Skin epidermis (tissue), 12 donors: Measurements from ENCODE around the gene ABCC4.
A peak's percentile ranks its signal among the peaks of the same experiment; 100 is the strongest.

Experiments used
- H3K27ac ChIP-seq, 21 experiments: fragments of 200-600 bp; sonication (generic) in 11 of 21; one replicate each; pipeline ENCODE4 v1.5.0; 2020; ENCODE audit warnings: mild to moderate bottlenecking in 3 of 21, inconsistent platforms in 2 of 21, moderate library complexity in 2 of 21
- H3K4me3 ChIP-seq, 7 experiments: fragments of 200-600 bp; sonication (generic) in 2 of 7; one replicate each; pipeline ENCODE4 v1.5.0; 2020; ENCODE audit warnings: inconsistent platforms in 2 of 7, mild to moderate bottlenecking in 2 of 7, moderate library complexity in 1 of 7

ABCC4 gene

GRCh38 chr13:95087746-95088305 is 213.4 kb downstream of the ABCC4 start:
- H3K4me3 ChIP-seq = no peak overlapping the region
- no peak overlapping the region for H3K27ac ChIP-seq

GRCh38 chr13:95086761-95087160 is 214.5 kb downstream of the ABCC4 start:
- Histone ChIP-seq H3K27ac (no peak overlapping the region), H3K4me3 (no peak overlapping the region)

GRCh38 chr13:95083758-95084157 is 217.5 kb downstream of the ABCC4 start:
- Histone ChIP-seq H3K4me3 (no peak overlapping the region), H3K27ac (no peak overlapping the region)

DNA sequence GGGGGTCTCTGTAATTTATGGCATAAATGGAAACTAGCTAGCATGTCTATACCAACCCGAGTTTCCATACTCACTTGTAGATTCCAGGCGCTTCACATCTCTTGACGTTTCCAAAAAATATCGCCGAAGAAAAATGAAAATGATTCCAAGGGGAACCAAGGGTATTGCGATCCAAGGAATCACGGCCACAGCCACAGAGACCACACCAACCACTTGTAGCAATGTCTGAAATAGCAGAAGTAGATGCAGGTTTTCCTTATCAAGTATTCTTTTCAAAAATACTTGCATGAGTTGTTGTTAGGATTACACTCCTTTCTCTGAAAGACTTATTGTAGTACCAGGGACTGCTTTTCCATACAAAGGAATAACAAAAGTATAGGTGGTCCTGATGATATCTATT is 218.2 kb downstream of the ABCC4 start:
- Histone ChIP-seq H3K27ac (no peak overlapping the region), H3K4me3 (no peak overlapping the region)

DNA sequence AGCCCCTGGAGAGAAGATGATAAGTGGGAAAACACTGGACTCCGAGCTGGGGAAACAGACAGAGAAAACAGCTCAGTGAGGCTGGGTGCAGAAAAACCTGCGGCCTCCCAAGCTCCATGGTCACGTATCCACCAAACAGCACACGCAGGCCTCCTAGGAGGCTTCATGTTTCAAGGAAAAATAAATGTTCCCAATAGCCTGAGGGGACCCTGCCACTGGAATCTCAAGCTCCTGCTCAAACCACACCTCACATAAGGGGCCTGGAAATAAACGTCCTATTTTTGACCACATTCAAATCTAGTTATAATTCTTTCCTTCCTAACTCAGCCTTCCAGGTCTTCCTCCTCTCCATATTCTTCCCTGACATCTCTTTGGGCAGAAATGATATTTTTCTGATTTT is 225.7 kb downstream of the ABCC4 start:
- Histone ChIP-seq H3K27ac (no peak overlapping the region), H3K4me3 (no peak overlapping the region)

- H3K27ac ChIP-seq = no peak overlapping the region
- H3K4me3 ChIP-seq = no peak overlapping the region
These were observed 226.4 kb downstream of the ABCC4 start for GRCh38 chr13:95074820-95075219.

GRCh38 chr13:95073747-95074311 is 227.4 kb downstream of the ABCC4 start:
- Histone ChIP-seq H3K4me3 (no peak overlapping the region), H3K27ac (no peak overlapping the region)

- no peak overlapping the region for H3K4me3 ChIP-seq
- H3K27ac ChIP-seq = no peak overlapping the region
These were observed 233.9 kb downstream of the ABCC4 start for GRCh38 chr13:95067303-95067702.

- Histone ChIP-seq H3K27ac (peak overlapping the region in 1 of 21 experiments; percentile 52), H3K4me3 (no peak overlapping the region)
These were observed 241.2 kb downstream of the ABCC4 start for GRCh38 chr13:95060014-95060519.

- H3K4me3 ChIP-seq = no peak overlapping the region
- peak overlapping the region in 1 of 21 experiments; percentile 52 for H3K27ac ChIP-seq
These were observed 241.9 kb downstream of the ABCC4 start for GRCh38 chr13:95059306-95059705.

GRCh38 chr13:95058680-95059079 is 242.6 kb downstream of the ABCC4 start:
- Histone ChIP-seq H3K4me3 (no peak overlapping the region), H3K27ac (no peak overlapping the region)

DNA sequence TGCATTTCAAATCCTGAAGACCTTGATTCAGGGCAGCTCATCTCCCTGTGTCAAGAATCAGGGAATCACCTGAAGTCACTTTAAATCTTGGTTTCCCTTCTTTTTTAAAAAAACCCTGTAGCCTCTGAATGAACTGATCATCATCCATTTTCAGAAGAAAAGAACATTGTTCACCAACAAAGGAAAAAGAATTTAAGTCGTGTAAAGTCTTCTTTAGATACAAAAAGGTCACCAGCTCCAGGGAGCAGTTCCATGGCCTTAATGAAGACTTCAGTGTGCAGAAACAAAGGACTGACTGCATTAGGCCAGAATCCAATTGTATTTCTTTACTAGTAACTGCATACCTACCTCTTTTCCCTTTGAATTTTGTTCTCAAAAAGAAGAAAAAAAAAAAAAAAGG is 245.0 kb downstream of the ABCC4 start:
- H3K27ac ChIP-seq = no peak overlapping the region
- no peak overlapping the region for H3K4me3 ChIP-seq

DNA sequence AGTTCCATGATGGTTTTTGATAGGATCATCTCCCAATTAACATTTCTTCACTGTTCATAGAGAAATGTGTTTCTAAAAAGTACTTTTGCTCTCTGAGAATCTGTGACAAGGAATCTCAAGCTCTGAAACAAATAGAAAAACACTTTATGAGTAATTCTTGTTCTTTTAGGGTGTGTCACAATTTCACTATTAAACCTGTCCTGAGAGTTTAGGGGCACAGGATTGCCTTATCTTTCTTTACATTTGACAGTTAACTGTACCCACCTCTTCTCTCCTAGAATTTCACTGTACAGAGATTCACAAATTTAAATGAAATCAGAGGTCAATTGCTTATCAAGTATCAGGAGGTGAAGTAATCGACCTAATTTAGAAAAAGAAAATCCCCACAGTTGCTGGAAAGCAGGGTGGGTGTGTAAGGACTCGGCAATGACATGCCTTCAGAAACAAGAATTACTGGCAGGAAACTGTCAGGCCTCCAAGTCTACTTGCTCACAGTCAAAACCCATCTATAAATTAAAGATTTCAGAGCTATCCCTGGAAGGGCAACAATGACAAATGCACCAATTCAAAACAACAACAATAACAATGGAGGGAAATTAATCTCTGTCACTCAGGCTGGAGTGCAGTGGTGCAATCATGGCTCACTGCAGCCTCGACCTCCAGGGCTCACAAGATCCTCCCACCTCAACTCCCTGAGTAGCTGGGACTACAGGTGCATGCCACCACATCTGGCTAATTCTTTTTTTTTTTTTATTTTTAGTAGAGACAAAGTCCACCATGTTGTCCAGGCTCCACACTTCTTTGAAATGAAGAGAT is 250.2 kb downstream of the ABCC4 start:
- Histone ChIP-seq H3K4me3 (no peak overlapping the region), H3K27ac (no peak overlapping the region)

DNA sequence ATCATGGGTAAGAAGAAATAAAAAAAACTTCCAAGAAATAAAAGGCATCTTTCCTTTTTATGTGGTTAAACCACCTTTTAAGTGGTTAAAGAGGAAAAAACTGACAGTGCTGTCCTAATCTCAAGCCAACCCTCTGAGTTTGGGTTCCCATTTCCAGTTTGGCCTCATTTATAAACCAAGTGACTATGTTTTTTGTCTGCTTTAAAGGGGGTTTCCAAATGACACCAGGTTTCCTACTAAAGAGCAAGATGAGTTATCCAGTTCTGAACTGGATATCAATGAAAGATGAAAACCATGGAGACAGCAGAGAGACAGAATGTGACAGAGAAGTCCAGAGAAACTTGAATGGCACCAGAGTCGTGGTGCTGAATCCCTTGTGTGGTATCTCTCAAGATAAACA is 251.5 kb downstream of the ABCC4 start:
- Histone ChIP-seq H3K27ac (no peak overlapping the region), H3K4me3 (no peak overlapping the region)

DNA sequence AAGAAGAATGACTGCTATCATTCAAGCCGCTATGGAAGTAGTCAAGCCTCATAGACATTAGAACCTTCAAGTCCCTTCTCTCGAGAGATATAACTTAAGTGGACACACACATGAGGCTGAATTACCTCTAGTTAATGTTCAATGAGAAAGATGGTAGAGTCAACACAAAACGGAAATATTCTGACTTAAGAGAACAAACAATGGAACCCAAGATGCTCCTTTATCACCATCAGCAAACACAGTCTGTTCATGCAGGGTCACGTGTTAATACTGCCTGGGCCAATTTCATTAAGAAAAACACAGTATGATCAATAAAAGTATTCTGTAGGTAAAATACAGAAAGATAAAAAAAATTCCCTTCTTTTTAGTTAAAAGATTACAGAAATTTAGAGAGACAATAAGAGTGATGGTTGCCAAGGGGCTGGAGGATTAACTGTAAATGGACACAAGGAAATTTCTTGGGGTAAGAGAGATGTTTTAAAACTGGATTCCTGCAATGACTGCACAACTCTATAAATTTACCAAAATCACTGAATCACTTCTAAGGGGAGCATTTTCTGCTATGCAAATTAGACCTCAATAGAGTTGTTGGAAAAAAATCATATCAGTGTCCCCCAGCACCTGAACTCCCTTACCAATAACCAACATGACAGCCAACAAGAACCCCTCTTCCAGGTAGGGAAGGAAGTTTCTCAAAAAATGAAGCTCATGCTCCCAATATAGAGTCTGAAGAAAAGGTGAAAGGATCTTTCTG is 256.6 kb downstream of the ABCC4 start:
- Histone ChIP-seq H3K27ac (no peak overlapping the region), H3K4me3 (no peak overlapping the region)

DNA sequence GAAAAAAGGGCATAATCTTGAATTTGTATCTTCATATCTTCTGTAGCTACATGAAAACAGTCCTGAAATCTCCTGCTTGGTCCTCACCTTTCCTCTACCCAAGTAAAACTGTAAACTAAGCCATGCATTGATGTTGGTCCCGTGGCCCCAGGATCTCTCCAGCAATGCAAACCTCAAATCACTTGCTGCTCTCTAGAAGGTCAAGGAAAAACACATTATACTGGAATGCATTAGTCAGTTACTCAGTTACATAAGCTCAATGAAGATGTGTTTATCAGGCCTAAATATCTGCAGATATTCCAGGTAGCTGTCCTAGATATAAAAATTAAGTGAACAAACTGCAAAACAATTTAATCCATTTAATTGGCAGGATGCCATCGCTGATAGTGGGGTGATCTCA is 261.8 kb downstream of the ABCC4 start:
- Histone ChIP-seq H3K27ac (no peak overlapping the region), H3K4me3 (no peak overlapping the region)

DNA sequence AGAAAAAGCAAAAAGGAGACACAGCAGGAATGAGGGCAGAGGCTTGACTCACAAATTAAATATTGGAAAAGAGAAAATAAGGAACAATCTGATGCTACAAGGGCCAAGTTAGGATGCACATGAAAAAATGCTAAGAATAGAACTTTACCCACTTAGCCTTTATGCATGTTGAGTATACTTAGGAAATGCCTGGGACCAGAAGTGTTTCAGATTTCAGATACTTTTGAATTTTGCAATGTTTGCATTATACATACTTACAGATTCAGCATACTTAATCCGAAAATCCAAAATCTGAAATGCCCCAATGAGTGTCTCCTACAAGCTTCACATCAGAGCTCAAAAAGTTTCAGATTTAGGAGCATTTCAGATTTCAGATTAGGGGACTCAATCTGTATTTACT is 262.3 kb downstream of the ABCC4 start:
- Histone ChIP-seq H3K27ac (no peak overlapping the region), H3K4me3 (no peak overlapping the region)

GRCh38 chr13:95035311-95036109 is 265.7 kb downstream of the ABCC4 start:
- Histone ChIP-seq H3K4me3 (no peak overlapping the region), H3K27ac (no peak overlapping the region)

DNA sequence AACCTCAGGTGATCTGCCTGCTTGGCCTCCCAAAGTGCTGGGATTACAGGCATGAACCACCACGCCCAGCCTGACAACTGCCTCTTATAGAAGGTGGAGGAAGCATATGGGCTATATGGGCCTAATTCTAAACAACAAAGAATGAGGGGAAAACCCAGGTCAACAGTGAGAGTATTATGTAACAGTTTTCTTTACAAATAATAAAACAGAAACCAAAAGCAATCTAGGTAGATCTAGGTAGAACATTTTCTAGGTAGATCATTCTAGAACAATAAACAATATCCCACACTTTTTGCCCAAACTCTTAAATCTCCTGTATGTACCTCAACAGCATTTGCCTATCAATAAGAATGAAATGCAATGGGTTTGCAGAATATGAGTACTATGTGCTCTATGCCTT is 267.4 kb downstream of the ABCC4 start:
- H3K27ac ChIP-seq = no peak overlapping the region

DNA sequence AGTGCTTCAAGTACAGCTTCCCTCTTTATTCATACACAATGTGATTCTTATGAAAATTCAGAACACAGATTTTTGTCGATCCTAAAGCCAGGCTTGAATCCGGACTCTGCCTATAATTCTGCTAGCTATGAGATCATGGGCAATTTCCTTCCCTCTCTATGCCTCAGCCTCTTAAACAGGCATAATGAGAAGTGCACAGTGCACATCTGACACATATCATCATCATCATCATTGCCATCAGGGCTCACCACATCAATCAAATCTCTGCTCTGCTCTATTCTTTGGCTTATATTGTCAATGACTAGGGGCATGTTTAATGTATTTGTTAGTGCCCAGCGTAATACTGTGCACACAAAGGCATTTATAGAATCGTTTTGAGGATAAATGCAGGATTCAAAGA is 269.1 kb downstream of the ABCC4 start:
- no peak overlapping the region for H3K27ac ChIP-seq
- H3K4me3 ChIP-seq = no peak overlapping the region

More for the DNA sequence above, 267.4 kb downstream of the ABCC4 start:
- H3K4me3 ChIP-seq = no peak overlapping the region
